Measurements from ENCODE around the gene ZNF333.
"Not testable (repeated sequence)": the region's sequence is repeated elsewhere in the genome, so short reads cannot be mapped to it uniquely, and the experiment has no call there.

The ZNF333 gene

DNA sequence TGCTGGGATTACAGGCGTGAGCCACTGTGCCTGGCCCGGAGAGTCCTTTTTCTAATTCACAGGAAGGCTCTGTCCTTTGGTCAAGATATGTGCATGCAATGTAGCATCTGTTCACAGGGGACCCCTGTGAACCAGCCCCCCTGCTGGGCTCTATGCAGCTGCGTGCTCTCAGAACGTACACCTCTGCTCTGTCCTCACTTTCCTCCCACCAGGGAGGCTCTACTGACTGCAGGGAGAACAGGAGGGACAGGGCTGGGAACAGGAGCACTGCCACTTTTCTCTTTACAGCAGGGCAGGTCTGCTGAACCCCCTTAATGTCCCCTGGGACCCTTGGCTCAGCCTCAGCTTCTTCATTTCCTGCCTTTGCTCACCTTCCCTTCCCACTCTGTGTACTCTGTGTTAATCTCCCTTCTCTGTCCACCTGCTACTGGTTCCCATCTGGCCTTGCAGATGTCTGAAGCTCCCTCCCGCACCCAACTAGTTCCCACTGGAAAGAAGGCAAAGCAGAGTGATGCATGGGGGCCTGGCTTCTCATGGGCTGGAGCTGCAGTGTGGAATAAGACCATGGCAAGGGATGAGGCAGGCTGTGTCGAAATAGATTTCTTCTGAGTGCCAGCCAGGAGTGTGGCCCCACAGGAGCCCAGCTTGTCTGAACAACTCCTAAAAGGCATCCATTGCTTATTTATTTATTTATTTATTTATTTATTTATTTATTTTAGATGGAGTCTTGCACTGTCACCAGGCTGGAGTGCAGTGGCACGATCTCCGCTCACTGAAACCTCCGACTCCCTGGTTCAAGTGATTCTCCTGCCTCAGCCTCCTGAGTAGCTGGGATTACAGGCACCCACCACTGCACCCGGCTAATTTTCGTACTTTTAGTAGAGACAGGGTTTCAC lies 81.3 kb downstream of the ZNF333 start:
- no peak for DNase-seq

DNA sequence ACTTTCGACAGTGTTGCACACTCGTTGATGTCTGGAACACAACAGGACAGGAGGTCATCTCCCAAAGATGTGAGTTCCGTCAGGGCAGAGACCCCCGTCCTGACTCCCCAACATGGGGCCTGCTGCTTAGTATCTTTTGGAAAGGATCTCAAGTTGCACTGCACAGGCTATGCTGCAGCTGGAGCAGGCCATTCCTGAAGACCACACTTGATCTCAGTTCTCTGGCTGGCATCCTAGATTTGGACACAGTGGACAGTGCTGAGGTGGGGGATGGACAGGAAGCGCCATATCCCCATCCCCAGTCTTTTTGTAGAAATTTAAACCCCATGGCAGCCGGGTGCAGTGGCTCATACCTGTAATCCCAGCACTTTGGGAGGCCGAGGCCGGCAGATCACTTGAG lies 82.6 kb downstream of the ZNF333 start:
- no peak for DNase-seq

DNA sequence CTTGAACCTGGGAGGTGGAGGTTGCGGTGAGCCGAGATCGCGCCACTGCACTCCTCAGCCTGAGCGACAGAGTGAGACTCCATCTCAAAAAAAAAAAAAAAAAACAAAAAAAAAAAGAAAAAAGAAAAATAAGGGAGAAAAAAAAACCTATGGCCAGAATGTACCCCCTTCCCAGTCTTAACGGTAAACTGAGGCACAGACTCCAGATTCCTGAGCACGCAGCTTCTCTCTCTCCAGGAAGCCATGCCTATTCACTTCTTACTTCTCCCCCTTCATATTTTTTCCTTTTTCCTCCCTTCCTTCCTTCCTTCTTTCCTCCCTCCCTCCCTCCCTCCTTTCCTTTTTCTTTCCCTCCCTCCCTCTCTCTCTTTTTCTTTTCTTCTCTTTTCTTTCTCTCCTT lies 83.1 kb downstream of the ZNF333 start:
- no peak for DNase-seq

DNA sequence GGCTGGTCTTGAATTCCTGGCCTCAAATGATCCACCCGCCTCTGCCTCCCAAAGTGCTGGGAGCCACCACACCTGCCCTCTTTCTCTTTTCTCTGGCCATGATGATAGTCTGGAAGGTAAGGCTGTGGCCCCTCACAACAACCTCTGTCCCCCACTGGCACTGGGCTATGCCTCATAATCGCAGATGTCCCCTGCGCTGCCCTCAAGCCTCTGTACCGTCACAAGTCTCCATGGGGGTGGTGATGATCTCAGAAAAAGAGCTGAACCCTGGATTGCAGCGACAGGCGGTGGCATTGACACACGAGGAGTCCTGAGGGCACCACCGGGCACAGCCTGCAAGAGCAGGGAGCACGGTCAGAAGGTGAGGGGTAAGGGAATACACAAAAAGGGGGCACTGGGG lies 83.9 kb downstream of the ZNF333 start:
- not testable (repeated sequence) for DNase-seq

DNA sequence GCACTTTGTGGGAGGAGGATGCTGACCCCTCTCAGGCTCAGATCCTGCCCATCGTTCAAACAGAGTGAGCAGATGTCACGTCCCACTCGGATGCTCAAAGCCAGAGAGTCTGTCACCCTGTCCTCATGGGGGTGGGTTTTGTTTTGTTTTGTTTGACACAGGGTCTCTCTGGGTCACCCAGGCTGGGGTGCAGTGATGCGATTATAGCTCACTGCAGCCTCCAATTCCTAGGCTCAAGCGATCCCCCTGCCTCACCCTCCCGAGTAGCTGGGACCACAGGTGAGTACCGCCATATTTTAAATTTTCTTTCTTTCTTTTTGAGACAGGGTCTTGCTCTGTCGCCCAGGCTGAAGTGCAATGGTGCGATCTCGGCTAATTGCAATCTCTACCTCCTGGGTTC lies 84.5 kb downstream of the ZNF333 start:
- DNase-seq = no peak

DNA sequence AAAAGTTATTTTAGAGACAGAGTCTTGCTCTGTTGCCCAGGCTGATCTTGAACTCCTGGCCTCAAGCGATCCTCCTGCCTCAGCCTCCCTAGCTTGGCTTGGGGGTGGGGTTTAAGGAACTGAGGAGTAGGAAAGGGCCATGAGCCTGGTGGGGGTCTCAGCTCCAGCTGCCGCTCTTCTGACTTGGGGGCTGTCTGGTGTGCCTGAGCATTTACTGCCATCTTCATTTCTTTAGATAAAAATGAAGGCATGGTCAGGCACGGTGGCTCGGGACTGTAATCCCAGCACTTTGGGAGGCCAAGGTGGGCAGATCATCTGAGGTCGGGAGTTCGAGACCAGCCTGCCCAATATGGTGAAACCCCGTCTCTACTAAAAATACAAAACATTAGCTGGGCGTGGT lies 85.5 kb downstream of the ZNF333 start:
- not testable (repeated sequence) for DNase-seq

DNA sequence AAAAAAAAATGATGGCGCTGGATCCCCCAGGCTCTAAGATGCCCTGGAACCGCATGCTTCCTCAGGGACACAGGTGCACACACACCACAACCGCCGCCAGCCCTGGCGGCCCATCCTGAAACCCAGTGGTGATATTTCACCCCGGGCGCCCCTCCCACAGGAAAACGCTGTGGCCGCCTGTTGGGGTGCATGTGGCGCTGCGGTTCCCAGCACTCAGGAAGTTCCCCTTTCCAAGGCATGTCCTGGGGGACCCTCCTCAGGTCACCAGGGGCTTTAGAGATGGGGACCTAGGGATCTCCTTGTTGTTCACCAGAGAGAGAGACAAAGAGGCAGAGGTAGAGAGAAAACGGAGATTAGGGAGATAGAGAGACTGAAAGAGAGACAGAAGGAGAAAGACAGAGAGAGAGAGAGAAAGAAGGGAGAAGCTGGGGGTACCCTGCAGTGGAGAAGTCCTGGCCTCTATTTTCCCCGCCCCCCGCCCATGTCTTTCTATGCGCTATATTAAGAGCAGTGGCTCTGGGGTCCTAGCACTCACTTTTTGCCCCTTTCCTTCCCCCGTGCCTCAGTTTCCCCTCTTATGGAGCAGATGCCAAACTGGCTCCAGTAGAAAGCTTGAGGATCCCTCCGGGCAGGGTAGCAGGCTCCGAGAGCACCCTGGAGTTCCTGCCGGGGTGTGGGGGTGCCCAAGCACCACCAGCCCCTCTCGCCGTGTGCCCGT lies 86.2 kb downstream of the ZNF333 start:
- DNase-seq = no peak

DNA sequence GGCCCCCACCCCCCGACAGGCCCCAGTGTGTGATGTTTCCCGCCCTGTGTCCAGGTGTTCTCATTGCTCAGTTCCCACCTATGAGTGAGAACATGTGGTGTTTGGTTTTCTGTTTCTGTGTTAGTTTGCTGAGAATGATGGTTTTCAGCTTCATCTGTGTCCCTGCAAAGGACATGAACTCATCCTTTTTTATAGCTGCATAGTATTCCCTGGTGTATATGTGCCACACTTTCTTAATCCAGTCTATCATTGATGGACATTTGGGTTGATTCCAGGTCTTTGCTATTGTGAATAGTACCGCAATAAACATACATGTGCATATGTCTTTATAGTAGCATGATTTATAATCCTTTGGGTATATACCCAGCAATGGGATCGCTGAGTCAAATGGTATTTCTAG lies 87.8 kb downstream of the ZNF333 start:
- not testable (repeated sequence) for DNase-seq

DNA sequence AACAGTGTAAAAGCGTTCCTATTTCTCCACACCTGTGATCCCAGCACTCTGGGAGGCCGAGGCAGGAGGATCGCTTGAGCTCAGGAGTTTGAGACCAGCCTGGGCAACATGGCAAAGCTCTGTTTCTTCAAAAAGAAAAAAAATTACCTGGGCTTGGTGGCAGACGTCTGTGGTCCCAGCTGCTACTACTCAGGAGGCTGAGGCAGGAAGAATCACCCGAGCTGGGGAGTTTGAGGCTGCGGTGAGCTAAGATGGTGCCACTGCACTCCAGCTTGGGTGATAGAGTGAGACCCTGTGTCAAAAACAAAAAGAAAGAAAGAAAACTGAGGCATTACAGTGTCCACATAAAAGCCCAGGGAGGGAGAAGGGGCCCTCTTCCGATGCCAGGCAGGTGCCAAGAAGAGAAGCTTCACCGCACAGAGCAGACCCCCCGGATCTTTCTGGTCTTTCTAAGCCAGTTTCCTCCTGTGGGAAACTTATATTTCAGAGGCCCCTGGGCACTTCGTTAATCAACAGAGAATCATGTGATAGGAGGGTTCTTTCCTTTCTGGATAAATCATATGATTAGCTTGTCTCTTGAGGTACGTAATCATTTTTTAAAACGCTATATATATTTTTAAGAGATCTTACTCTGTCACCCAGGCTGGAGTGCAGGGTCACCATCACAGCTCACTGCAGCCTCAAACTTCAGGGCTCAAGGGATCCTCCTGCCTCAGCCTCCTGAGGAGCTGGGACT lies 88.4 kb downstream of the ZNF333 start, which contains the start of gene ADGRE2:
Gene ADGRE2 (minus strand): TSS at position 451 of the 736 bp plus-strand sequence. CDS start 1,804 bp downstream, outside the sequence.
- not testable (repeated sequence) for DNase-seq

DNA sequence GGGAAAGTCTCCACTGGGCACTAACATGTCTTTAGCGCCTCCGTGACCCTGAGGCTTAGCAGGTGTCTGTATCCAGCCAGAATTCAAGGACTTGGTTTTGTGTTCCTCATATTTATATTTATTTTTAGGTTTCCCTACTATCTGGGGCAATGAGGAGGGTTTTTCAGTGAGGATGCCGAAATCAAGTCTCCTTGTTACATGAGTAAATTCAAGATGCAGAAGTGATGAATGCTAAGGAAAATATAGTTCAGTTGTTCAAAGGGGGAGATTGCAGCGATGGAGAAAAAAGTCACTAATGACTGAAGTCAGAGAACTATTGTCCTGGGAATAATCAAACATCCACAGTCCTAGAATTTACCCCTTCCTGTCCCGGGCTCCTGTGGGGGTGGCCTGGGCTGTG lies 89.3 kb downstream of the ZNF333 start:
- DNase-seq = no peak

DNA sequence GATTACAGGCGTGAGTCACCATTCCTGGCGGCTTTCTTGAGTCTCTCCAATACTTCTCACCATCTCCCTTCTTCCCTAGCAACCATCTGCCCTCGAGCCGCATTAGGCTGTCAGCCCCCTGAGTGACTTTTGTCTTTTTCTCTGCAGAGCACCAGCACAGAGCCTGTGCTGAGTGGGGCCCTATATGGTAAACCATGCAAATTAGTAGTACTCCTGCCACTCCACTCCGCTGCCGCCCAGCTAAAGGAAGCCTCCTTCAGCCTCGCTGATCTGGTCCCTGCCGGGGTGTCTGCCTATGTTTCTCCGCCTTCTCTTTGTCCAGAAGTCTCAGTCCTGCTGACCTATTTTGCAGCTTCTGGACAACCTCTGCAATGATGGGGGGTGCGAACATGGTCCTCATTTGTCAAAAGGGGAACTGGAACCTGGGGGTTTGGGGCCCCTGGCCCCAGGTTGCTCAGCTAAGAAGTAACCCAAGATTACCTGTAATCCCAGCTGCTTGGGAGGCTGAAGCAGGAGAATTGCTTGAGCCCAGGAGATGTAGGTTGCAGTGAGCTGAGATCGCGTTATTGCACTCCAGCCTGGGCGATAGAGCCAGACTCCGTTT lies 90.9 kb downstream of the ZNF333 start:
- DNase-seq = not testable (repeated sequence)

DNA sequence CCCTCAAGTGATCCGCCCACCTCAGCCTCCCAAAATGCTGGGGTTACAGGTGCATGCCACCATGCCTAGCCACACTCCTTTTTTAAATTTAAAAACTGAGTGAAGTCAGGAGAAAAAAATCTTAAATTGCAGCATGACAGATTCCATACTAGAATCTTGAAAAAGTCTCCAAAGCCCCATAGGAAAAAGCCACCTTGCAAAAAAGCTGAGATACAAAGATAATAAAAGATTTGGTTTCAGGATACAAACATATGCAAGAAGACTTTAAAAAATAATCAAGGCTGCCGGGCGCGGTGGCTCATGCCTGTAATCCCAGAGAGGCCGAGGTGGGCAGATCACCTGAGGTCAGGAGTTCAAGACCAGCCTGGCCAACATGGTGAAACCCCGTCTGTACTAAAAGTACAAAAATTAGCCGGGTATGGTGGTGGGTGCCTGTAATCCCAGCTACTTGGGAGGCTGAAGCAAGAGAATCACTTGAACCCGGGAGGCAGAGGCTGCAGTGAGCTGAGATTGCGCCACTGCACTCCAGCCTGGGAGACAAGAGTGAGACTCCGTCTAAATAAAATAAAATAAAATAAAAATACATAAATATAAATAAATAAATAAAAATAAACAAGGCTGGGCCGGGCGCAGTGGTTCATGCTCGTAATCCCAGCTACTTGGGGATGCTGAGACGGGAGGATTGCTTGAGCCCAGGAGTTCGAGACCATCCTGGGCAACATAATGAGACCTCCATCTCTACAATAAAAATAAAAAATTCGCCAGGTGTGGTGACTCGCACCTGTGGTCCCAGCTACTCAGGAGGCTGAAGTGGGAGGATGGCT lies 92.1 kb downstream of the ZNF333 start:
- not testable (repeated sequence) for DNase-seq

DNA sequence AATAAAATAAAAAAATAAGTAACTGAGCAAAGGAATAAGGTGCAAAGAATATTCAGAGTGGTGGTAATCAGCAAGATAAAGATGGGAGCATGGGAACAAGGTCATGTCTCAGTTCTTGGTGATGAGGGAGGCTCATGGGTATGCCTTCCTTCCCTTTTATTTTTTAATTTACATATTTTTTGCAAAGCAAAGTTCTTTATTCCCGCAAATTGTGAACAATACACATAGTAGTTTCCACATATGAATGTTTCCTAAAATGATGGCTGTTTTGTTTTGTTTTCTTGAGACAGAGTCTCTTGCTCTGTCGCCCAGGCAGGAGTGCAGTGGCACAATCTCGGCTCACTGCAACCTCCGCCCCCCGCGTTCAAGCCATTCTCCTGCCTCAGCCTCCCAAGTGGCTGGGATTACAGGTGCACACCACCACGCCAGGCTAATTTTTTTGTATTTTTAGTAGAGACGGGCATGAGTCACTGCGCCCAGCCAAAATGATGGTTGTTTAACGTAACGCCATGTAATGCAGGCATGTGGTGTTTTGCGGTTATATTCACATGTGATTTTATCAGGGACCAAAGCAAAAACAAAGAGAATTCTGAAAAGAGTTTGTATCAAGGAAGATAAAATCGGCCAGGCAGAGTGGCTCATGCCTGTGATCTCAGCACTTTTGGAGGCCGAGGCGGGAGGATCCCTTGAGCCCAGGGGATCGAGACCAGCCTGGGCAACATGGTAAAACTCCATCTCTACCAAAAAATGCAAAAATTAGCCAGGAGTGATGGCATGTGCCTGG lies 93.0 kb downstream of the ZNF333 start:
- DNase-seq = no peak
